Activated CD4-positive, alpha-beta T cell treated with anti-CD3 and anti-CD28 coated beads, Interleukin-2, amount 50 U/mL, for 48 hours (primary cell): ENCODE data around the gene VDAC1.
"Not testable (repeated sequence)": the region's sequence is repeated elsewhere in the genome, so short reads cannot be mapped to it uniquely, and the experiment has no call there.

ENCODE experiments used
- DNase-seq, 2 experiments: peaks; one replicate each; pipeline ENCODE4 v3.0.0-alpha.2; 2020

VDAC1 gene

DNA sequence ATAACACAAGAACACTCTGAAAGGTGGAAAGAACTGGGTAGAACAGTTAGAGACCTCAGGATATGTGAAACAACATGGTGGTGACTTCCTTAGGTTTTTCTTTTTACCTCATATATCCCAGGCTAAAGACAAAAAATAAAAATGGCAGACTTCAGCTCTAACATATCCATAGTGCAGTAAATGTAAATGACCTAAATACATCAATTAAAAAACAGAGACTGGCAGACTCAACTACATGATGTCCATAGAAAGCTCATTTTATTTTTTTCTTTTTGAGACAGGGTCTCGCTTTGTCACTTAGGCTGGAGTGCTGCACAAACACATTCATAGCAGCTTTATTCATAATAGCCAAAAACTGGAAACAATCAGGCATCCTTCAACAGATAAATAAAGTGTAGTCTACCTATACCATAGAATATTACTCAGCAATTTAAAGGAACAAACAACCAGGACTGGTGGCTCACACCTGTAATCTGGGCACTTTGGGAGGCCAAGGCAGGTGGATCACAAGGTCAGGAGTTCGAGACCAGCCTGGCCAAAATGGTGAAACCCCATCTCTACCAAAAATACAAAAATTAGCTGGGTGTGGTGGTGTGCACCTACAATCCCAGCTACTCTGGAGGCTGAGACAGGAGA is 41.2 kb downstream of the VDAC1 start:
- DNase-seq, result no peak

DNA sequence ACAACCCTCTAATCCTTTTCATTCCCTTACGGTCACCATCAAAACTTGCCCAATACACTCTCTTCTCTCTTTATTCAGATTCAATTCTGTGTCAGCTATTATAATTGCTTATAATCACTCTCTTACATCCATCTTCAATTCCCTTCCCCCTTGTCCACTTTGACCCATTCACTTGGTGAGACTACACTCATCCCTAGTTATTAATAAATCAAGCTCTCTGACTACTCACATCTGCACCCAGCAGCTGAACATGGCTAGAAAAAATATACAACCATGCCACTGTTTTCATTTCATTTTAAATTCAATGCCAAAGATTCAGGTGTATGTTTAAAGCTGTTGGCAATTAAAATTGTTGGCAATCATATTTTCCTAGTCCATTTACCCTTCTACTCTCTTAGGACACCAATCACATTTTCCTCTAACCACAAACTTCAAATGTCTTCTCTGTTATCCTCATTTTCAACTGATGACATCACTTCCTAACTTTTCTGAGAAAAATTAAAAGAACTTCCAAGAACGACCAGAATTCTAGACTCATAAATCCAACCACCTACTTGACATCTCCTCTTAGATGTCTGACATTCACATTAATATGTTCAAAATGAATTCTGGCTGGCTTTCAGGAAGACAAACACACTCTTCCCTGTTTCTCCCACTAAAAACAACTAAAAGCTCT is 41.8 kb downstream of the VDAC1 start:
- DNase-seq, result no peak

DNA sequence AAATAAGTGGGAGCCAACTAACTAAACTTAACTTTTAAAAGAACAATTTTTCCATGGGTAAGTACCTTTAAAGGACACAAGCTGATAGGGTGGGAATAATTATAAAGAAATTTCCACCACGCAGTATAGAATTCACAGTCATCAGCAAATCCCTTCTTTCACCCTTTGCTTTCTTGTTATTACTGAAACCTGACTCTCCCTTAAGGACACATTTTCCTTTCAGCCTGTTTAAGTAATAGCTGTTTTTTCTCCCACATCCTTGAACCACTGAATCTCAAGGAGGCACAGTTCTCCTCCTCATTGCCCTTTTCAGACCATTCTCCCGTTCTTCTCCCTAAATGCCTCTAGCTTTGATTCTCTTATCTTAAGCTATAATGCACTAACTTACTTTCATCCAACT is 42.6 kb downstream of the VDAC1 start:
- no peak for DNase-seq

DNA sequence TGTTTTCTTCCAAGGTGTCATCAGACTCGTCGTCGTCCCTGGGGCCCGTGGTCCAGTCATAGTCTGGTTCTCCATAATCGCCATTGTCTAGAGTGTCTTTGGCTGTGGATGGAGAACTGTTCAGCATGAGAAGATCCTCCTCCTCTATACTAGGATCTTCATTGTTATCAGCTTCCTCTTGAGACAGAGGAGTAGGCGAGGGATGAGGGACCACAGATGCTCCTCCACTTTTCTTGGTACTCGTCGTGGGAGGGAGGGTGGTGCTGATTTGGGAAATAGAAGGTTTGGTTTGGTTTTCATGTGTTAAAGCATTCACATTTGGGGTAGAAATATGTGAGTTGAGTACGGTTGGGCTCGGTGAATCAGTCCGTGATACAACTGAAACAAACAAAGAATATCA is 45.1 kb downstream of the VDAC1 start:
- no peak for DNase-seq

DNA sequence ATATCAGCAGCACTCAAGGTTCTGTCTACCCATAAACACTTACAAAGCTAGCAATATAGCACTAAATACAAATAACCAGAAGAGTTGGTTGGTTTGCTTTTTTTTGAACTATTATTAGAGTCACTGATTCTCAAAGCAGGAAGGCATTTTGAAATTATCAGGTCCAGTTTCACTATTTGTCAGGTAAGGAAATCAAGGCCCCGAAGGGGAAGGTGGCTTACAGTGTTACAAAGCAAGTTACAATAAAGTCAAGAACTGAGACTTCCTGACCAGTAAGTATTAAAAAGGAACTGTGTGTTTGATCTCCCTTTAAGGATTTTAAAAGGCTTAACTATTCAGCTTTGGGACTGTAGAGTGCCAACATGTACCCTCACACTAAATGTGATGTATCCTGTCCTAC is 47.2 kb downstream of the VDAC1 start:
- DNase-seq, result no peak

DNA sequence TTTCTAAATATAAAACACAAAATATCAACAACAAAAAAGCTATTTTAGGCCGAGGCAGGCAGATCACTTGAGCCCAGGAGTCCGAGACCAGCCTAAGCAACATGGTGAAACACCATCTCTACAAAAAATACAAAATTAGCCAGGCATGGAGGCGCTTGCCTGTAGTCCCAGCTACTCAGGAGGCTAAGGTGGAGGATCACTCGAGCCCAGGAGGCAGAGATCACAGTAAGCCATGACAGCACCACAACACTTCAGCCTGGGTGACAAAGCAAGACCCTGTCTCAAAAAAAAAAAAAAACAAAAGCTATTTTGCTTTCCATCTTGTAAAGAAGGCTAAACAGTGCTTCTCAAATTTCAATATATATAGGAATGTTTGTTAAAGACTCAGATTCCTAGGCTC is 47.7 kb downstream of the VDAC1 start:
- DNase-seq, result no peak

DNA sequence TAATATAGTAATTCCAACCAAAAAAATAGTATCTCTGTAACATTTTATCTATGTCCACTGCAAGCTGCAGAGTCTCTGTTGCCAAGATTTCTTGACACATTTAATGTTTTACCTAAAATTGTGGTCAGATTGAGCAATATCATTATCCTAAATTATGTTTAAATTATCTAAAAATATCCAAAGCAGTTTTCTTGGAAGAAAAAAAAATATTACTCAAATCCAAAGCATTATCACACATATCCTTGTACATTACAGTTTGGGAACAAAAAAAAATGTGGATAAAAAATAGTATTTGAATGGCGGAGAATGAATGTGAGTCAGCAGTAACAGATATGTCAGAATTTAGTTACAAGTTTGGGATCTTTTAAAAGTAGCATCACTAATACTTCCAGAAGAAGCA is 48.6 kb downstream of the VDAC1 start:
- DNase-seq, result not testable (repeated sequence)

DNA sequence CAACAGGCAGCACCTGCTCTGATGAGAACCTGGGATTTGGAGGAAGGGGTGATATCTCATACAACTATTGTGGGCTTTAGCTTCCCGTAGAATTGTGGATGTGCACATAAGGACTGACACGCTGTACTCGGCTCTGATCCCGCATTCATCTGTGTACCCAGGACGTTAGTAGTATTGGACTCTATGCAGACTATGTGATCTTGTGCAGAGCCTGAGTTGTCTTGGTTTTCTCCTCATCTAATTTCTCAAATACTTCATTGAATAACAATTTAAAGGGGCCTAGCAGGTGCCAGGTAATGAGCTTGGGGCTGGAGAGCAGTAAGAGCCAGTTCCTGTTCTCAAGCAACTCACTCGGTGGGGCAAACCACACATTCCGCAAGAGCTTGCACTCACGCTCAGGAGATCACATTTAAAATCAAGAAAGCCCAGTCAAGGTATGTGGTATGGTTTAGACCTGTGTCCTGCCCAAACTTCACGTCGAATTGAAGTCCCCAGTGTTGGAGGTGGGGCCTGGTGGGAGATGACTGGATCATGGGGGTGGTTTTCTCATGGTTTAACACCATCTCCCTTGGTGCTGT is 51.1 kb downstream of the VDAC1 start:
- DNase-seq, result no peak

DNA sequence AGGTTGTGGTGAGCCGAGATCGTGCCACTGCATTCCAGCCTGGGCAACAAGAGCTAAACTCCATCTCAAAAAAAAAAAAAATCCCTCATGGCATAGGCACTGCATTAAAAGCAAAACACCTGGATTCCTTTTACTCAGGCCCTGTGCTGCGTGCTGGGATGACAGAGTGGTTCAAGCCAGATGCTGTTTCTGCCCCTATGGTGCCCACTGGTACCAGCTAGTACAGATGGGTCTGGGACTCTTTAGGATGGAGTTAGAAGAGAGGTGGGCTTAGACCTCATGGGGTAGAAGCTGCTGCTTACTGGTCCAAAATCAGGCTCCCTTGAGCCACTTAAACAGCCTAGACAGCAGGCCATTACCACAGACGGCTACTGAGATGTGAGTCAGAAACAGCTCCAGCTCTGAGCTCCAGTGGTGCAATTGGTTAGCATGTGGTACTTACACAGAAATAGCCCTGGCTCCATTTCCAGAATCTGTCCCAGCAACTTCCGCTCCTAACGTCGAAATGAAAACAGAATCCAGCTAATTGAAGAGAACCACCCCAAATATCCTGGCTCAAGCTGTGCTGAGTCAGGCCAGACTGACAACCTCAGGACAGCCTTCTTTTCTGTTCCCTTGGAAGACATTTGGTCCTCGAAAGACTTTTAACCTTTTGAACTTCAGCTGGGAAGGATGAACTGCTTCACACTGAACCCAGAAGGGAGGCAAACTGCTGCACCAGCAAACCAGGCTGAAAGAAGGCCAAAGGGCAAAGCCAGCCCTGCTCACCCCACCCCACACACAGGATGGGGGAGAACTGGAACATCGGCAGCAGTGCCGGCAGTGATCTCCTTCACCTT is 51.8 kb downstream of the VDAC1 start:
- no peak for DNase-seq

DNA sequence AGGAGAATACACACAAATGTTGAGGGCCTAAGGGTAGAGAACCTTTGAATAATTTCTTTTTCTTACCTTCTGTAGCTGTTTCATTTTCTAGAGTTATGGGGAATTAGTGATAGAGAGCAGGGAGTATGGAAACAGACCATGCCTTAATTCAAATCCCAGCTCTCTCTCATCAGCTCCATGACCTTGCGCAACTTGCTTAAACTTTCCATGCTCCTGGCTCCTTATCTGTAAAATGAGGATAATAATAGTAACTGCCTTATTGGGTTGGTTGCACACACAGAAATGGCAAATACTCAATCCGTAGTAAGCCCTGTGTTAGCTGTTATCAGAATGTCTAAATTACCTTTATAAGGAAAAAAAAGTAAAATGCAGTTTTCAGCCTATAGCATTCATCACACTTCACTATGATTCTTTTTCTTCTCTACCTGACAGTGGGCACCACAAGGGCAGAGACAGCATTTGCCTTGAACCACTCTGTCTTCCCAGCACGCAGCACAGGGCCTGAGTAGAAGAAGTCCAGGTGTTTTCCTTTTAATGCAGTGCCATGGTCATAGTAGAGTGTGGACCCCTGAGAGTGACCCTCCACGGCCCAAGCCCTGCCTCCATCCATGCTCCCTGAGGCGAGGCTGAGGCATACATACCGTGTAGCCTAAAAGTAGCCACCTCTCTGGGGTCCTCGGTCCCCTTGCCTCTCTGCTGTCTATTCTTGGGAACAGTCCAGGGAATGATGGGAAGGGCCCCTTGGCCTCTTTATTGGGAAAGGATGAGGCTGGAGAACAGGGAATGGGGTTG is 53.8 kb downstream of the VDAC1 start:
- DNase-seq, result no peak

DNA sequence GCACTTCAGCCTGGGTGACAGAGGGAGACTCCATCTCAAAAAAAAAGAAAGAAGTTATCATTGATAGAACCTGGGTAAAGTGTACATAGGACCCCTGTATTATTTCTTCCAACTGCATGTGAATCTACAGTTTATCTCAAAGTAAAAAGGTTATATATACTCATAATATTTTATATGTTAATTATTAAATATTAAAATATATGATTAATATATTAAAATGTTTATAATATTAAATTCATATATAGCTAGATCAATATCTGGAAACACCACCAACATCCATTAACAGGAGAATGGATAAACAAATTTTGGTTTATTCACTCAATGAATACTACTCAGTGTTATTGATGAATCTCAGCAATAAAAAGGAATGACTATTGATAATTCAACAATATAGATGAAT is 56.1 kb downstream of the VDAC1 start:
- no peak for DNase-seq

DNA sequence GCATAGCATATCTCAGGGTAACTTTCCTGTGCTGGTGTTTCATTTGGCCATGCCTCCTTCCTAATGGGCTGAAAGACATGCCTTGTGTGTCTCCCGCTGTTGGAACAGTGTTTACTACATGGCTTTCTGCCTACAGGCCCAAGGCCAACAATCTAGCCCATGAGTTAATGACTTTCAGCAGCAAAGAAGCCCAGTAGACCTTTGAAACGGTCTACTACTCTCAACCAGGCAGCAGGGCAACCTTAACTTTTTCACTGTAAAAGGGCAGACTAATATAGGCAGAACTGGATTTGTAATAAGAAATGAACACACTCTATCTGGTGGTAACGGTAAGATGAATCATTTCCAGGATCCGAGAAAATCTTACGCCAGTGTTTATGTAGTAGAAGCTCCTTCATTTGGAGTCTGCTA is 57.3 kb downstream of the VDAC1 start:
- no peak for DNase-seq

DNA sequence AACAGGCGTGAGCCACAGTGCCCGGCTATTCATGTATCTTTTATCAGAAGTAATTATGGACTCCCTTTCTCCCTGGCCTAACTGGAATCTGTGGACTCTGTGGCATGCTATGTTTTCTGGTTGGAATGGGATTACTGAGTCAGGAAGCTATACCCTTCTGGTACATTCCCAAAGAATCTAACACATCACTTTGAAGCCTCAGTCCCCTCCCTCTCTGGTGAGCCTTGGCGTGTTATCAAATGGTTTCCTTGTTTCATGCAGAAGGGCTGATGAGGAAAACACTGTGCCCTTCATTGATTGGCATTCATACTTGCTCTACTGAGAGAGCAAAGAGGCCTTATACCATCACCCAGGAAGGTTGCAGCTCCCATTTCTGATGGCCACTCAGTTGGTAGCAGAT is 59.2 kb downstream of the VDAC1 start:
- DNase-seq, result no peak

DNA sequence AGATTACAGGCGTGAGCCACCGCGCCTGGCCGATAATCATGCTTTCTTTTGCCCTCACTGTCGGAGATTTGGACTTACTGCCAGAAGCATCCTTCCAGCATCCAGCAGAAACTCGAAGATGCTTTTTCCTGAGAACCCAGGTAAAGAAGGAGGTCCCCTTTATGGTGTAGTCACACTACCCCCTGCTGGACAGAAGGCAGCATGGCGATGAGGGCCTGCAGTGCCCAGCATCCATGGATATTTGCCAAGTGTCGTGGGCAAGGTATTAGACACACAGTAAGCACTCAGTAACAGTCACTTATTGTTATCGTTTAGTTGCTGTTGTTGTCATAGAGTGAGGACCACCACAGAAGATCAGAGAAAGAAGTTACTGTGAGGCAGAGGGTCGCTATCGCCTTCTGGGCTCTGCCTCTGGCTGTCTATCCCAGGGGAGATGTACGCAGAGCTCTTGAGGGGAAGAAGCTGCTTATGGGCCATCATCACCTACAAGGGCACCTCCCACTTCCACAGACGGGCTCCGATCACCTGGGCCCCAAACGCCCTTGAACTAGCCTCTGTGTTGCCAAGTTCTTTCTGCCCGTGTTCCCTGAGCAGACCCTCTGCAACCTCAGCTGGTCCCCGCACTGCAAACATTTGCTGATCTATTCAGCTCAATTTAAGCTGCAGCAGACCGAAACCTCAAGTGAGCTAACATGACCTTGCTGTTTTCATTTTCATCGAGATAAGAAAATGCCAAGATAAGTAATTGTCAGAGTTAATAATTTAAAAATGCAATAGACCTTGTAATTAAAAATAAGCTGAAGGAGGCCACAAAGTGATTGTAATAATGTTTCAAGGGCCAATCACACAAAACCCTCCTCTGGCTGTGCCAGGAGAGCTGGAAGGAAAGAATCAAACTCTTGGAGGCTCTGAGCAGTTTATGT is 60.3 kb downstream of the VDAC1 start:
- DNase-seq, result peak; percentile 60 to 73

DNA sequence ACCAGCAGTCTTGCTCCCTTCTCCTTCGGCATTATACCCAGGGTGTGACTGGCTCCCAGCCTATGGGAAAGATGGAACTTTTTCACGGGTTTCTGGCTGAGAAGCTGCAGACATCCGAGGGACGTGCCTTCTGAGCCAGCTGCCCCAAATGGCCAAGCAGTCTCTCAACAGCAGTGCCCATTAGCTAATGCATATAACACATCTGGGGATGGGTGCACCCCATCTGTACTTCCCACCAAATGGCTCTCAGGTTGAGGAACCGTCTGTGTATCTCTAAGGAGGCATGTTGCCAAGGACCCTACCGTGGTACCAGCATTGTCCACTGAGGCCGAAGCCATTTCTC is 61.3 kb downstream of the VDAC1 start:
- DNase-seq, result no peak

DNA sequence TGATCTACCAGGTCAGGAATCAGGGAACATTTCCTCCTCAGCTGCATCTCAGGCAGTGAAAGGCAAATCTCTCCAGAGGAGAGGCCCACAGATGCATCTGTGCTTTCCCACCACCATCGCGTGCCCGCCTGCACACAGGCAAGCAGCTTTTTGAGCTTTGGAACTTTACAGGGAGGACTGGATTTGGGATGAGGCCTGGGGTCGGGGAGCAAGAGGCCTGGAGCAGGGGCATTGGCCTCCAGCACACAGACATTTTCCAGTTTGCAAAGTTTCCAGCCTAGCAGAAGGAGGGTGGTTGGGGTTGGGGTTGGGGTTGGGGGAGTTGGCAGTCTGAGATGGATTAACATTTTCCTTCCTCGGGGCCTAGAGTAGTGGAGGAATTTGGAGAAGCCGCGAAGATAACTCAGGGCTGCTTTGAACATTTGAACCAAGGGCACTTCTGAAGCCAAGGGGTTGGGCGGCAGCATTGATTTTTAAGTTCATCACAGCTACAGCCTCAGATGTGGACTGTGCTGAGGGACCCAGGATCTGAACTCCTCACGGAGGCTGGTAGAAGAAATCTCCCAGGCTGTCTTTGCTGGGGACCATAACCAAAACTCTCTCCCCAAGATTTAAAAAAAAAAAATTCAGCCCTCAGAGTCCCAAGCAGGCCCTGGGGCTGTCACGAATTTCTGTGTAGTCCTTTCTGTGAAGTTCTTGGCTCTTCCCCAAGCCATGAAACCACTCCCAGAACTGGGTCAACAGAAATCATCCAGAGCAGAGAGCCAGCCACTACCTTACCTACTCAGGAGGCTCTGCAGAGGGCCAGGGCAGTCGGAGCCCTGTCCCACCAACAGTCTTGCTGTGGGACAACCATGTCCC is 61.9 kb downstream of the VDAC1 start:
- no peak for DNase-seq

DNA sequence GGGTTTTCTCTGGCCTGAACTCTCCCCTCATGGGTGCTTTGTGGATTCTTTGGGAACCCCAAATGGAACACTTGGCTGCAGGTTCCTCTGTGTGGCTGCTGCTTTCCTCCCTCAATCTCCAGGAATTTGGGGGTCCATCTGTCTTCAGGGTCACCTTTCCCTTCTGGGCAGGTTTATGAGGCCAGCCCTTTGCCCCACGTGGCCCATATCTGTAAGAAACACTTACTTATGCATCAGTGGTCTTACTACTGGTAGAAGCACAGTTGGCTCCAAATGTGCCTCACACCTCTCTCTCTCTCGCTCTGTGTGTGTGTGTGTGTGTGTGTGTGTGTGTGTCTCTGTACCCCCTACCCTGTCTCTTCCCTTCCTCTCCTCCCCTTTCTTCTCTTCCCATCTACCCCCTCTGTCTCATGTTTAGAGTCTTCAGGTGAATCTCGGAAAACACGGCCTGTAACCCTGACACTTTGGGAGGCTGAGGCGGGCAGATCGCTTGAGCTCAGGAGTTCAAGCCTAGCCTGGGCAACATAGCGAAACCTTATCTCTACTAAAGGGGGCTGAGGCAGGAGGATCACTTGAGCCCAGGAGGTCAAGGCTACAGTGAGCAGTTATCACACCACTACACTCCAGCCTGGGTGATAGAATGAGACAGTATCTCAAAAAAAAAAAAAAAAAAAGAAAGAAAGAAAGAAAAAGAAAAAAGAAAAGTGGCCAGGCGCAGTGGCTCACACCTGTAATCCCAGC is 63.1 kb downstream of the VDAC1 start:
- no peak for DNase-seq

DNA sequence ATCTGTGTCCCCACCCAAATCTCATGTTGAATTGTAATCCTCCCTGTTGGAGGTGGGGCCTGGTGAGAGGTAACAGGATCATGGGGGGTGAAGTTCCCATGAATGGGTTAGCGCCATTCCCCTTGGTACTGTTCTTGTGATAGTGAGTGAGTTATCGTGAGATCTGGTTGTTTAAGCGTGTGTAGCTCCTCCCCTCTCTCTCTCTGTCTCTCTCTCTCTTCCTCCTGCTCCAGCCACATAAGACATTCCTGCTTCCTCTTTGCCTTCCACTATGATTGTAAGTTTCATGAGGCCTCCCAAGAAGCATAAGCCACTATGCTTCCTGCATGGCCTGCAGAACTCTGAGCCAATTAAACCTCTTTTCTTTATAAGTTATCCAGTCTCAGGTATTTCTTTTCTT is 65.1 kb downstream of the VDAC1 start:
- DNase-seq, result no peak

DNA sequence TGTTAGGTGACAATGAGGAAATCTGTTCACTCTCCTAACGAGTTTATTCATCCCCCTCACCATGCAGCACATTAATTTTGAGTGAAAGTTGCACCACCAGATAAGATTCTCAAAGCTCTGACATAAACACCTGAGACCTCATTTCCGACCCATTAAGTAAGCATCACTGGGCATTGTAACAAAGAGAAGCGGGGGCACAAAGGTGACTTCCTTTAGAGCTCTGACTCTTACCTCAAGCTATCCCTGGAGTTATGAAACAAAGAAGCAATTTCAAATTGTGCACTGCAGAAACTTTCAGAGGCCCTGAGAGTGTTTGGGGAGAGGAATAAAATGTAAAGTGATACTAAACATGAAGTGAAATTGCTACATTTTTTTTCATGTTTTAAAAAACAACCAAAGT is 65.8 kb downstream of the VDAC1 start:
- DNase-seq, result no peak
